Sigmoid colon (tissue), 4 donors: Measurements from ENCODE around the gene EFEMP2.

Source experiments
- EP300 ChIP-seq, 4 donors: sonication (generic); formaldehyde crosslinking; IDR thresholded peaks; one replicate each; pipeline ENCODE4 v1.6.1; 2017; ENCODE audit warnings: antibody characterized with exemption in 4 of 4
- POLR2A ChIP-seq, 2 donors: fragments of 450-650 bp; IDR thresholded peaks; one replicate each; pipeline ENCODE4 v1.6.1; 2016; ENCODE audit warnings: antibody characterized with exemption in 2 of 2, mild to moderate bottlenecking in 2 of 2, moderate library complexity in 2 of 2
- TF ChIP-seq, protein P1 (sequence below), 4 experiments: fragments of 450-650 bp in 3 of 4; fragments of 200-600 bp in 1 of 4; IDR thresholded peaks; one replicate each; pipeline ENCODE4 v1.5.1; 2016 to 2019; ENCODE audit warnings: antibody characterized with exemption in 4 of 4, mild to moderate bottlenecking in 3 of 4, moderate library complexity in 2 of 4

- TF ChIP-seq, protein P1, sequence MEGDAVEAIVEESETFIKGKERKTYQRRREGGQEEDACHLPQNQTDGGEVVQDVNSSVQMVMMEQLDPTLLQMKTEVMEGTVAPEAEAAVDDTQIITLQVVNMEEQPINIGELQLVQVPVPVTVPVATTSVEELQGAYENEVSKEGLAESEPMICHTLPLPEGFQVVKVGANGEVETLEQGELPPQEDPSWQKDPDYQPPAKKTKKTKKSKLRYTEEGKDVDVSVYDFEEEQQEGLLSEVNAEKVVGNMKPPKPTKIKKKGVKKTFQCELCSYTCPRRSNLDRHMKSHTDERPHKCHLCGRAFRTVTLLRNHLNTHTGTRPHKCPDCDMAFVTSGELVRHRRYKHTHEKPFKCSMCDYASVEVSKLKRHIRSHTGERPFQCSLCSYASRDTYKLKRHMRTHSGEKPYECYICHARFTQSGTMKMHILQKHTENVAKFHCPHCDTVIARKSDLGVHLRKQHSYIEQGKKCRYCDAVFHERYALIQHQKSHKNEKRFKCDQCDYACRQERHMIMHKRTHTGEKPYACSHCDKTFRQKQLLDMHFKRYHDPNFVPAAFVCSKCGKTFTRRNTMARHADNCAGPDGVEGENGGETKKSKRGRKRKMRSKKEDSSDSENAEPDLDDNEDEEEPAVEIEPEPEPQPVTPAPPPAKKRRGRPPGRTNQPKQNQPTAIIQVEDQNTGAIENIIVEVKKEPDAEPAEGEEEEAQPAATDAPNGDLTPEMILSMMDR (IDR thresholded peaks at IDR 0.05): no peak
- no peak for TF ChIP-seq POLR2A (IDR thresholded peaks at IDR 0.05)
- no peak for TF ChIP-seq EP300 (IDR thresholded peaks at IDR 0.05)
Measured at GRCh38 chr11:65854852-65855837, 17.5 kb downstream of the EFEMP2 start.
